ENCODE results near the gene RAF1. TPM values are rescaled to one million over a fixed set of nuclear protein-coding genes. Genes with fewer than 3 reads are reported as not detected.
A peak's percentile ranks its signal among the peaks of the same experiment; 100 is the strongest.
"Not testable (repeated sequence)": the region's sequence is repeated elsewhere in the genome, so short reads cannot be mapped to it uniquely, and the experiment has no call there.

The RAF1 gene
- total RNA-seq, 1 donor from 2014 or later = 142 TPM

DNA sequence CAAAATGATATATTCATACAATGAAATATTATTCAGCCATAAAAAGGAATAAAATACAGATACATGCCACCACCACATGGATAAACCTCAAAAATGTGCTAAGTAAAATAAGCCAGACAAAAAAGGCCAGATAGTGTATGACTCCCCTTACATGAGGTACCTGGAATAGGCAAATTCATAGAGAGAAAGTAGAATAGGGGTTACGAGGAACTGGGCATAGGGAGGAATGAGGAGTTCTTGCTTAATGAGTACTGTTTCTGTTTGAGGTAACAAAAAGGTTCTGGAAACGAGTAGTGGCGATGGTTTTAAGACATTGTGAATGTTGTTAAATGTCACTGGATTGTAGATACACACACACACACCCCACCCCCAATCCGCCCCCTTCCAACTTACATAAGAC lies 8.2 kb downstream of the RAF1 start:
- no peak for DNase-seq
- ATAC-seq (ENCODE audit: poor library complexity) = no peak
- intact Hi-C loops (cut with DNase I) = no loop called here

GRCh38 chr3:12653747-12654146 lies 10.2 kb downstream of the RAF1 start:
- DNase-seq (no peak), ATAC-seq (ENCODE audit: poor library complexity) (no peak)
- intact Hi-C loops (cut with DNase I) = no loop called here

DNA sequence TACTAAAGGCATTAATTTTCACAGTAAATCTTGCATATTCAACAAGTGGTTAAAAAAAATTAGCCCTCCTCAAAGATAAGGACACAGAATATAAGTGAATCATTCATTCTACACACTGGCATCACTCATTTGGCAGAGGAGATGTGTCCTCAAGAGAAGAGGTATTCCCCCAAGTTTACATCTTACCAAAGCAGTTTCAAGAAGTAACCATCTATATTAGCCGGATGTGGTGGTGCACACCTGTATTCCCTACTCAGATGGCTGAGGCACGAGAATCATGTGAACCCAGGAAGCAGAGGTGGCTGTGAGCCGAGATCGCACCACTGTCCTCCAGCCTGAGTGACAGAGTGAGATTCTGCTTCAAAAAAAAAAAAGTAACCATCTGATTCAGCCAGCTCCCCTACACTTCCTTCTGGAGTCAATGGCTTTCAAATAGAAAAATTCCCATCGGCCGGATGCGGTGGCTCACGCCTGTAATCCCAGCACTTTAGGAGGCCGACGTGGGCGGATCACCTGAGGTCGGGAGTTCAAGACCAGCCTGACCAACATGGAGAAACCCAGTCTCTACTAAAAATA lies 15.4 kb downstream of the RAF1 start:
- ATAC-seq (ENCODE audit: poor library complexity) (no peak), DNase-seq (peak; percentile 14)
- intact Hi-C loops (cut with DNase I) = no loop called here

GRCh38 chr3:12644331-12644937 lies 19.5 kb downstream of the RAF1 start:
- DNase-seq = no peak
- peak; percentile 42 for ATAC-seq (ENCODE audit: poor library complexity)
- intact Hi-C loops (cut with DNase I) = no loop called here

- intact Hi-C loops (cut with DNase I) = no loop called here
- no peak for ATAC-seq (ENCODE audit: poor library complexity)
- DNase-seq = no peak
Observed at GRCh38 chr3:12643724-12644123, 20.2 kb downstream of the RAF1 start.

GRCh38 chr3:12643010-12643380 lies 20.9 kb downstream of the RAF1 start:
- ATAC-seq (ENCODE audit: poor library complexity) (no peak), DNase-seq (no peak)
- intact Hi-C loops (cut with DNase I) = no loop called here

DNA sequence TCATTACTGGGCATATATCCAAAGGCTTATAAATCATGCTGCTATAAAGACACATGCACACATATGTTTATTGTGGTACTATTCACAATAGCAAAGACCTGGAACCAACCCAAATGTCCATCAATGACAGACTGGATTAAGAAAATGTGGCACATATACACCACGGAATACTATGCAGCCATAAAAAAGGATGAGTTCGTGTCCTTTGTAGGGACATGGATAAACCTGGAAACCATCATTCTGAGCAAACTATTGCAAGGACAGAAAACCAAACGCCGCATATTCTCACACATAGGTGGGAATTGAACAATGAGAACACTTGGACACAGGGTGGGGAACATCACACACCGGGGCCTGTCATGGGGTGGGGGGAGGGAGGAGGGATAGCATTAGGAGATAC lies 23.1 kb downstream of the RAF1 start:
- ATAC-seq (ENCODE audit: poor library complexity); DNase-seq; intact Hi-C loops (cut with DNase I): not testable (repeated sequence)

DNA sequence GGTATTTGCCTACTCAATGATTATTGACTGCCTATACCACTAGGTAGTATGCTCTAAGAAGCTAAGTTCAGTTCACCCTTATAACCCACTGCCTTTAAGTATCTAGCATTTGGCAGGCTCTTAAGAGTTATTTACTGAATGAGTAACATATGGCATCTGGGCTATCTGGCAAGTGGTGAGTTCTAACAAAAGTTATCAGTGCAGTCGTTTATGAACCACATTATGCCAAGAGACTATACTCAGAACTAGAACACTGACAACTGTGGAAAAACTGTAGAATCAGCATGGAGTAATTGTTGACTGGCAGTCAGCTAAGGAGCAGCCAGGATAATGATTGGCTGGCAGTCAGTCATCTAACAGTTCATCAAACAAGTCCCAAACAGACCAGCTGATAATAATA lies 25.8 kb downstream of the RAF1 start:
- no peak for DNase-seq
- peak; percentile 59 for ATAC-seq (ENCODE audit: poor library complexity)
- intact Hi-C loops (cut with DNase I) = no loop called here

- intact Hi-C loops (cut with DNase I) = no loop called here
- no peak for ATAC-seq (ENCODE audit: poor library complexity)
- no peak for DNase-seq
Observed at GRCh38 chr3:12633108-12633507, 30.8 kb downstream of the RAF1 start.

GRCh38 chr3:12632523-12632922 lies 31.4 kb downstream of the RAF1 start:
- intact Hi-C loops (cut with DNase I) = no loop called here

GRCh38 chr3:12630843-12631242 lies 33.1 kb downstream of the RAF1 start:
- ATAC-seq (ENCODE audit: poor library complexity); DNase-seq: not testable (repeated sequence)

More at GRCh38 chr3:12632523-12632922, 31.4 kb downstream of the RAF1 start:
- DNase-seq (no peak), ATAC-seq (ENCODE audit: poor library complexity) (no peak)

DNA sequence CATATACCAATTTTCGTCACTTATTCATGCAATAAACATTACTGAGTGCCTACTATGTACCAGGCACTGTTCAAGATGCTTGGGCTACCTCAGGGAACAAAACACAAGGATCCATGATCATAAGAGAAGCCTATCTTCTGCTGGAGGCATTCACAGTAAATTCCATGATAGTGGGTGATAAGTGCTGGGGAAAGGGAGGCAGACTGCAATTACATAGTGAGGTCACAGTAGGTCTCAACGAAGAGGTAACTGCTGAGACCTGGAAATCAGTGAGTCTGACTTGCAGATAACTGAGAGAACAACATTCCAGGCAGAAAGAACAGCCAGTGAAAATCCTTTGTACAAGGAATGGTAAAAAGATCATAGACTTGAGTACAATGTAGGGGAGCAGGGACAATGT lies 33.6 kb downstream of the RAF1 start:
- intact Hi-C loops (cut with DNase I) = no loop called here
- peak; percentile 56 for ATAC-seq (ENCODE audit: poor library complexity)
- DNase-seq = no peak

More at GRCh38 chr3:12630843-12631242, 33.1 kb downstream of the RAF1 start:
- intact Hi-C loops (cut with DNase I) = not testable (repeated sequence)

GRCh38 chr3:12629560-12629959 lies 34.4 kb downstream of the RAF1 start:
- peak; percentile 85 for ATAC-seq (ENCODE audit: poor library complexity)
- peak; percentile 66 for DNase-seq
- intact Hi-C loops (cut with DNase I) = no loop called here

- intact Hi-C loops (cut with DNase I) = no loop called here
- no peak for ATAC-seq (ENCODE audit: poor library complexity)
- no peak for DNase-seq
Observed at GRCh38 chr3:12628813-12629212, 35.1 kb downstream of the RAF1 start.

GRCh38 chr3:12627370-12627769 lies 36.5 kb downstream of the RAF1 start:
- no peak for ATAC-seq (ENCODE audit: poor library complexity)
- DNase-seq = no peak
- intact Hi-C loops (cut with DNase I) = no loop called here

DNA sequence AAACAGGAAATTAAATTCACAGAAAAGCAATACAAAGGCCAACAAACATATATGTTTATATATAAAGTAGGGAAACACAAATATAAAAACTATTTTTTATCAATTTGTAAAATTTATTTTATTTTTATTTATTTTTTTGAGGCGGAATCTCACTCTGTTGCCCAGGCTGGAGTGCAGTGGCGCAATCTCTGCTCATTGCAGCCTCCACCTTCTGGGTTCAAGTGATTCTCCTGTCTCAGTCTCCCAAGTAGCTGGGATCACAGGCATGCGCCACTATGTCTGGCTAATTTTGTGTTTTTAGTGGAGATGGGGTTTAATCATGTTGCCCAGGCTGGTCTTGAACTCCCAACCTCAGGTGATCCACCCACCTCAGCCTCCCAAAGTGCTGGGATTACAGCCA lies 39.0 kb downstream of the RAF1 start:
- intact Hi-C loops (cut with DNase I) = loop anchor here (2.0 kb wide), 1 partner anchor 38 kb away; no protein-coding TSS in a partner anchor

DNA sequence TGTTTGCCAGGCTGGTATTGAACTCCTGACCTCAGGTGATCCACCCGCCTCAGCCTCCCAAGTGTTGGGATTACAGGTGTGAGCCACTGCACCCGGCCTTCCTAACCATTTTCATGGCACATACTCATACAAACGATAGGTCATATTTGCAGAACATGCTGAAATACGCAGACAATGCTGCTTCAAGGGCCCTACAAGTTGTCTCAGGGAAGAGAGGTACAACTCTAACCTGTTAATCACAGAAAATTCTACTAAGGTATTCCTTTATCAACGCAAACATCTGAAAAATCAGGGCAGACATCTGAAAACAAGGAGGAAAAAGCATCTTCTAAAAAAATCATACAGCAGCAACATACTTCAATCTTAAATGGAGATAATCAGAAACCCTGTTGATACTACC lies 39.9 kb downstream of the RAF1 start:
- DNase-seq = no peak
- no peak for ATAC-seq (ENCODE audit: poor library complexity)
- intact Hi-C loops (cut with DNase I) = loop anchor here (2.0 kb wide), 1 partner anchor 39 kb away; no protein-coding TSS in a partner anchor

More for the DNA sequence above, 39.0 kb downstream of the RAF1 start:
- not testable (repeated sequence) for ATAC-seq (ENCODE audit: poor library complexity); DNase-seq

DNA sequence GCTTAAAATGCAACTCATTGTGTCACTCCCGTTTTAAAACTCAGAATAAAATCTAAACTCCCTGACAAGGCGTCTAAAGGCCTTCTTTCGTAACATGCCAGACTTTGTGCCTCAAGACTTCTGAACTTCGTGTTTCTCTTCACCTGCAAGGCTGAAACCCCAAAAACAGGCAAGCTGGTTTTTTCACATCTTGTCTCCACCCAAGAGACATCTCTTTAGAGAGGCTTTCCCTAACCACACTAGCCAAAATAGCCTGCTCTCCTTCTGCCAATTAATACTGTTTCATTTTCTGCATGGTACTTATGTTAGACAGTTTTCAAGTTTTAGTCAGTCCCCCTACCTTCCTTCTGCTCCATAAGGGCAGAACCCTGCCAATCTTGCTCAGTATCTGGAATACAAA lies 41.6 kb downstream of the RAF1 start:
- ATAC-seq (ENCODE audit: poor library complexity) (no peak), DNase-seq (no peak)
- intact Hi-C loops (cut with DNase I) = no loop called here

GRCh38 chr3:12620729-12621128 lies 43.2 kb downstream of the RAF1 start:
- intact Hi-C loops (cut with DNase I) = no loop called here
- no peak for DNase-seq
- ATAC-seq (ENCODE audit: poor library complexity) = no peak

GRCh38 chr3:12620305-12620704 lies 43.6 kb downstream of the RAF1 start:
- ATAC-seq (ENCODE audit: poor library complexity) (no peak), DNase-seq (no peak)
- intact Hi-C loops (cut with DNase I) = no loop called here

DNA sequence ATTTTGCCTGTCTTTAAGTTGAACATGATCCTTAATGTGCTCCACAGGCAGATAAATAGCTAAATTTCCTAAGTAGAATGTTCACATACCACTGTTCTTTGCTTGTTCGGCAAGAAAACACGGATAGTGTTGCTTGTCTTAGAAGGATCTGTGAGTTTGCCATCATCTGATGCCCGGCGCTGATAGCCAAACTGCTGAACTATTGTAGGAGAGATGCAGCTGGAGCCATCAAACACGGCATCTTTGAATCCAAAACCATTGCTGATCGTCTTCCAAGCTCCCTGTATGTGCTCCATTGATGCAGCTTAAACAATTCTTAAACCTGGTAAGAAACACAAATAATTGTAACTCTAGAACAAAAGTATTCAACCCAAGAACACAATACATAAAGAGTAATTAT lies 45.5 kb downstream of the RAF1 start:
- ATAC-seq (ENCODE audit: poor library complexity) (no peak), DNase-seq (no peak)
- intact Hi-C loops (cut with DNase I) = no loop called here
